ENCODE results near the gene TNPO2. TPM values are rescaled to one million over a fixed set of nuclear protein-coding genes. Genes with fewer than 3 reads are reported as not detected.

TNPO2 gene
- total RNA-seq, 1 donor from 2014 or later: 76.3 TPM

GRCh38 chr19:12733369-12734214 lies 9.9 kb upstream of the TNPO2 start:
- peaks cover 64% of the 10 kb centered on the region for H3K79me2 ChIP-seq (ENCODE audit: insufficient read depth, low read length)
- peak overlapping the region; percentile 97 for H3K27ac Mint-ChIP-seq (ENCODE audit: unreplicated experiment)
- peaks cover 25% of the 10 kb centered on the region for H3K4me1 ChIP-seq (ENCODE audit: insufficient read depth, low read length)
- peak overlapping the region; percentile 87 for H3K4me3 ChIP-seq (ENCODE audit: insufficient read depth, low read depth, low read length)
- no peaks in the 10 kb centered on the region for H3K9me3 Mint-ChIP-seq (ENCODE audit: unreplicated experiment)
- peaks cover 21% of the 10 kb centered on the region for H3K36me3 ChIP-seq (ENCODE audit: insufficient read depth, low read length)
- H4K20me1 ChIP-seq (ENCODE audit: insufficient read depth, low read length): peaks cover 57% of the 10 kb centered on the region
- H2AFZ ChIP-seq (ENCODE audit: low read depth, low read length): peak overlapping the region; percentile 89
- FAIRE-seq: no peak
- H3K36me3 Mint-ChIP-seq (ENCODE audit: low read depth, unreplicated experiment): peaks cover 14% of the 10 kb centered on the region
- H3K4me2 ChIP-seq (ENCODE audit: low read length): peak overlapping the region; percentile 93
- peaks cover 10% of the 10 kb centered on the region for H3K4me1 Mint-ChIP-seq (ENCODE audit: low read depth, unreplicated experiment)
- peak; percentile 54 for DNase-seq (ENCODE audit: low read depth)
- no peaks in the 10 kb centered on the region for H3K27me3 Mint-ChIP-seq (ENCODE audit: low read depth, unreplicated experiment)
- H3K27ac ChIP-seq (ENCODE audit: low read depth, low read length): peak overlapping the region; percentile 94
- H3K4me3 Mint-ChIP-seq (ENCODE audit: unreplicated experiment): peak overlapping the region; percentile 97
- no peaks in the 10 kb centered on the region for H3K9me3 ChIP-seq (ENCODE audit: insufficient read depth, low read depth, low read length)
- TF ChIP-seq CTCF (IDR thresholded peaks at IDR 0.05; ENCODE audit: insufficient read depth, low read depth, low read length): peak; percentile 35
- no peak for TF ChIP-seq EZH2 (IDR thresholded peaks at IDR 0.05; ENCODE audit: insufficient read depth, low read length)
- H3K9ac ChIP-seq (ENCODE audit: low read length): peak overlapping the region; percentile 96
- H3K27me3 ChIP-seq (ENCODE audit: insufficient read depth, low read length): no peaks in the 10 kb centered on the region

GRCh38 chr19:12731337-12731736 lies 7.6 kb upstream of the TNPO2 start:
- H4K20me1 ChIP-seq (ENCODE audit: insufficient read depth, low read length): peaks cover 55% of the 10 kb centered on the region
- FAIRE-seq: no peak
- H3K4me1 ChIP-seq (ENCODE audit: insufficient read depth, low read length): peaks cover 12% of the 10 kb centered on the region
- Mint-ChIP-seq H3K4me1 (ENCODE audit: low read depth, unreplicated experiment) (peaks cover 3% of the 10 kb centered on the region), H3K27me3 (ENCODE audit: low read depth, unreplicated experiment) (no peaks in the 10 kb centered on the region), H3K27ac (ENCODE audit: unreplicated experiment) (no peak overlapping the region), H3K4me3 (ENCODE audit: unreplicated experiment) (no peak overlapping the region), H3K36me3 (ENCODE audit: low read depth, unreplicated experiment) (peaks cover 14% of the 10 kb centered on the region), H3K9me3 (ENCODE audit: unreplicated experiment) (no peaks in the 10 kb centered on the region)
- H3K9ac ChIP-seq (ENCODE audit: low read length): no peak overlapping the region
- no peak overlapping the region for H3K27ac ChIP-seq (ENCODE audit: low read depth, low read length)
- H3K36me3 ChIP-seq (ENCODE audit: insufficient read depth, low read length): peaks cover 19% of the 10 kb centered on the region
- H3K9me3 ChIP-seq (ENCODE audit: insufficient read depth, low read depth, low read length): no peaks in the 10 kb centered on the region
- H3K4me2 ChIP-seq (ENCODE audit: low read length): peak overlapping the region; percentile 18
- TF ChIP-seq CTCF (IDR thresholded peaks at IDR 0.05; ENCODE audit: insufficient read depth, low read depth, low read length): no peak
- TF ChIP-seq EZH2 (IDR thresholded peaks at IDR 0.05; ENCODE audit: insufficient read depth, low read length): no peak
- no peak overlapping the region for H2AFZ ChIP-seq (ENCODE audit: low read depth, low read length)
- peaks cover 50% of the 10 kb centered on the region for H3K79me2 ChIP-seq (ENCODE audit: insufficient read depth, low read length)
- no peaks in the 10 kb centered on the region for H3K27me3 ChIP-seq (ENCODE audit: insufficient read depth, low read length)
- no peak overlapping the region for H3K4me3 ChIP-seq (ENCODE audit: insufficient read depth, low read depth, low read length)
- DNase-seq (ENCODE audit: low read depth): no peak

- peak overlapping the region; percentile 26 for H3K27ac Mint-ChIP-seq (ENCODE audit: unreplicated experiment)
Measured at GRCh38 chr19:12730064-12730463, 6.3 kb upstream of the TNPO2 start.

More at GRCh38 chr19:12730064-12730463, 6.3 kb upstream of the TNPO2 start:
- FAIRE-seq: no peak
- H3K9me3 ChIP-seq (ENCODE audit: insufficient read depth, low read depth, low read length): no peaks in the 10 kb centered on the region
- Mint-ChIP-seq H3K4me3 (ENCODE audit: unreplicated experiment) (peak overlapping the region; percentile 68), H3K27me3 (ENCODE audit: low read depth, unreplicated experiment) (no peaks in the 10 kb centered on the region), H3K9me3 (ENCODE audit: unreplicated experiment) (no peaks in the 10 kb centered on the region), H3K36me3 (ENCODE audit: low read depth, unreplicated experiment) (peaks cover 14% of the 10 kb centered on the region), H3K4me1 (ENCODE audit: low read depth, unreplicated experiment) (peaks cover 3% of the 10 kb centered on the region)
- no peak overlapping the region for H3K4me3 ChIP-seq (ENCODE audit: insufficient read depth, low read depth, low read length)
- DNase-seq (ENCODE audit: low read depth): no peak
- peaks cover 11% of the 10 kb centered on the region for H3K4me1 ChIP-seq (ENCODE audit: insufficient read depth, low read length)
- H3K27me3 ChIP-seq (ENCODE audit: insufficient read depth, low read length): no peaks in the 10 kb centered on the region
- no peak overlapping the region for H3K4me2 ChIP-seq (ENCODE audit: low read length)
- H3K27ac ChIP-seq (ENCODE audit: low read depth, low read length): no peak overlapping the region
- peaks cover 55% of the 10 kb centered on the region for H4K20me1 ChIP-seq (ENCODE audit: insufficient read depth, low read length)
- peaks cover 19% of the 10 kb centered on the region for H3K36me3 ChIP-seq (ENCODE audit: insufficient read depth, low read length)
- peaks cover 50% of the 10 kb centered on the region for H3K79me2 ChIP-seq (ENCODE audit: insufficient read depth, low read length)
- TF ChIP-seq CTCF (IDR thresholded peaks at IDR 0.05; ENCODE audit: insufficient read depth, low read depth, low read length) (no peak), EZH2 (IDR thresholded peaks at IDR 0.05; ENCODE audit: insufficient read depth, low read length) (no peak)
- H3K9ac ChIP-seq (ENCODE audit: low read length): no peak overlapping the region
- H2AFZ ChIP-seq (ENCODE audit: low read depth, low read length): no peak overlapping the region

Data from astrocyte (in vitro differentiated cells and primary cell).